NCI-H446 treated with DMSO at 0.1 percent for 48 hours (cell line): ENCODE data around the gene MCM9.
"Not testable (repeated sequence)": the region's sequence is repeated elsewhere in the genome, so short reads cannot be mapped to it uniquely, and the experiment has no call there.

Source experiments
- DNase-seq: peaks from one replicate; lab custom pipeline; 2025; lab: John Stamatoyannopoulos, UW

Gene MCM9

DNA sequence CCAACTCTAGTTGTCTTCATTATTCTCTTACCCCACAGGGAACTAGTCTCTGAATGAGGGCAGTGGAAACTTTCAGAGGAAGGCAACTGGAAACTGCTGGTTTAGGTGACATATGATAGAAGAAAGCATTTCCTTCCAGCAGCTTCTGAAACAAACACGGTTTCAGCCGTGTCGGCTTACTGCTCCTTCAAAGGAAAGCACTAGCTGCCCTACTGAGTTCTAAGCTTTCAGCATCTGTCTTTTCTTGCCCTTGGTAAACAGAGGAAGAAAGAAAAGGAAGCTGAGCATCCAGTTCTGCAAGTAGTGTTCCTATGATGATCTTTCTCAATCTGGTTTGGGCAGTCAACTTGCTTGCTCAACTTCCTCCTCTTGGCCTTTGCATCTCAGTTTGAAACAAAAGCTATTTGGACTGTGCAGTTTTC lies 166.0 kb downstream of the MCM9 start:
- no peak for DNase-seq

DNA sequence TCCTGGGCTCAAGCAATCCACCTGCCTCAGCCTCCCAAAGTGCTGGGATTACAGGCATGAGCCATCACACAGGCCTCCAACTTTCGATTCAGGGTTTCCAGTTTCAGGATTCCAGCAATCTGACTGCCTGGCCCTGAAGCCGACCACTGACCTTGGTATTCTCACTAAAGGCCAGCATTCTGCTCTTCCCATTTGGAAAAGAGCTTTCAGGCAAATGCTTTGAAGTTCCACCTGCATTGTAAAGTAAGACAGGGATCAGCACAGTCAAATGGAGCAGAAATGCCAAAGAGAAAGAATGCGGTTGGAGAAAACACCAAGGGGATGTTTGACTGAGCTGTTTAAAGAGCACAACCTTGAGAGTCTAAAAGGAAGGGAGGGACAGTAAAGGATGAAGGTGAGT lies 166.5 kb downstream of the MCM9 start:
- no peak for DNase-seq

DNA sequence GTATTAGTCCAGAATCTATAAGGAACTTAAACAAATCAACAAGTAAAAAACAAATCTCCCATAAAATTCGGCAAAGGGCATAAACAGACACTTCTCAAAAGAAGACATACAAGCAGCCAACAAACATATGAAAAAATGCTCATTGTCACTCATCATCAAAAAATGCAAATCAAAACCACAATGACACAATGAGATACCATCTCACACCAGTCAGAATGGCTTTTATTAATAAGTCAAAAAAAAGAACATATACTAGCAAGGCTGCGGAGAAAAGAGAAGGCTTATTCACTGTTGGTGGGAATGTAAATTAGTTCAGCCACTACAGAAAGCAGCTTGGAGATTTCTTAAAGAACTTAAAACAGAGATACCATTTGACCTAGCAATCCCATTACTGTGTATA lies 169.6 kb downstream of the MCM9 start:
- not testable (repeated sequence) for DNase-seq

DNA sequence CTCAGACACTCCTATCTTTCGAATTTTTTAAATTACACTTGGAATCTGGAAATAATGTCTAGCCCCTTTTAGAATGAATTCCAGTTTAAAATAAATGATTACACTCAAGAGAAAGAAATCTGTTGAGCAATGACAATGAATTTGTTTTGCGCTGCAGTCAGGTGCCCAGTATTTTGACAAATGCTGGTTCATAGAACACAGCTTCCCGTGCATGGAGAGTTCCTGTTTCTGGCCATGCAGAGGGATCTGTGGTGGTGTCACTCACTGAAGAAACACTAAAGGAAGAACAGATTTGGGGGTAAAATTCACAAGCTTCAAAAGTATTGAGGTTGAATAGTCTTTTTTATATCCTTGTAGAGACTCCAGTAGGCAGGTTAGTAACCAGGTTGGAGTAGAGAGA lies 170.2 kb downstream of the MCM9 start:
- DNase-seq = no peak
